NCI-H1048 (cell line): ENCODE results near the gene SLC1A2.

Source experiments
- DNase-seq: peaks from one replicate; lab custom pipeline; 2025; lab: John Stamatoyannopoulos, UW

The SLC1A2 gene

DNA sequence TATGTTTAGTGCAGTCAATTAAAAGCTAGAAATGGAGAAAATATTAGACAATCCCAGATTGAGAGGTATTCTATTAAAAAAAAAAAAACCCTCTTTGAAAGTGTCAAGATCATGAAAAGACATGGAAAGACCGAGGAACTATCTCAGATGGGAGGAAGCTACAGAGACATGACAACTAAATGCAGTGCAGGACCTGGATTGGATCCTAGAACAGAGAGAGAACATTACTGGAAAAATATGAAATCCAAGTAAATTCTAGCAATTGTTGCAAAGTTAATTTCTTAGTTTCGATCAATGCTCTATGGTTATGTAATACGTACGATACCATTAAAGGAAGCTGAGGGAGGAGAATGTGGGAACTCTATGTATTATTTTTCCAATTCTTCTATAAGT, 43.2 kb downstream of the SLC1A2 start:
- DNase-seq: no peak

GRCh38 chr11:35375332-35376117, 43.8 kb downstream of the SLC1A2 start:
- no peak for DNase-seq

- no peak for DNase-seq
Observed at GRCh38 chr11:35373284-35373933, 45.9 kb downstream of the SLC1A2 start.

DNA sequence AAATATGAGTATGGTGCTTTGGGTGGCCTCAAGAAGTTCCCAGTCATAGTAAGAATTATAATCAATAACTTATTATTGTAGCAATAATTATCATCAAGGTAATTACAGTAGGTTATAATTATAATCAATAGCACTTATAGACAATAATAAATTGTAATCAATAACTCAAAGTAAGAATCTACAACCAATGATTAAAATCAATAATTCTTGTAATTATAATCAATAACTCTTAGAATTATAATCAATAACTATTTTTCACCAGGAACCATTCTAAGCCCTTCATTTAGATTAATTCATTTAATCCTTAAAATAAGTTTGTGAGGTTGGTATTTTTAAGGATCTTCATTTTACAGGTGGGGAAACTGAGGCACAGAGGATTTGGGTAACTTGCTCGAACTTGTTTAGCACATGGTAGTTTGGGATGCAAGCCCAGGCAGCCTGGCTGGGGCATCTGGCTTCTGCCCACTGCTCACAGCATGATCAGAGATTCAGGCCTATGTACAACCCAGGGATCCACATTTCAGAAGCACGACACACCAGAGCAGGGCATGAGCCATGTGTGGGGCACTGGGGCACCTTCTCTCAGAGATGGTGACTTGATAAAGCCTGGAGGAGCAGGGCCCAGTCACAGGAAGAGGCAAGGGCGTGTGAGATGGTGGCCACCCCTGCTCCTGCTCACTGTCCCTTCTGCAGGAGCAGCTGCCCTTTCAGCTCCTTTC, 46.6 kb downstream of the SLC1A2 start:
- no peak for DNase-seq

GRCh38 chr11:35367491-35367890, 51.9 kb downstream of the SLC1A2 start:
- no peak for DNase-seq

DNA sequence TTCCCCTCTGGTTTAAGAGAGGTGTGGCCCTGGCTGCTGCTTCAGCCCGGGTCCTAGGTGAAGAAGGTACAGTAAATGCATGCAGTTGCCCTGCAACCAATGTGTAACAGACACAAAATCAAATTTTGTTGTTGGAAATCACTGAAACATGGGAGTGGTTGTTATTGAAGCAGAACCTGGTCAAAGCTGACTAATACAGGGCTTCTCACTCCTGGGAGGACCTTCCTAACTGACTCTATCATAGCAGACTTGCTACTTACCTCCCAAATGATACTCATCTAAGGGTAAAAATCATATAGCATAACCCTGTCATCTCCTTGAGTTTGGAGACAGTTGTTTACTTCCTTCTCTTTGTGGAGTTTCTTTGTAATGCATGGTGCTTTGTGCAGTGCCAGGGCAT, 52.6 kb downstream of the SLC1A2 start:
- no peak for DNase-seq

DNA sequence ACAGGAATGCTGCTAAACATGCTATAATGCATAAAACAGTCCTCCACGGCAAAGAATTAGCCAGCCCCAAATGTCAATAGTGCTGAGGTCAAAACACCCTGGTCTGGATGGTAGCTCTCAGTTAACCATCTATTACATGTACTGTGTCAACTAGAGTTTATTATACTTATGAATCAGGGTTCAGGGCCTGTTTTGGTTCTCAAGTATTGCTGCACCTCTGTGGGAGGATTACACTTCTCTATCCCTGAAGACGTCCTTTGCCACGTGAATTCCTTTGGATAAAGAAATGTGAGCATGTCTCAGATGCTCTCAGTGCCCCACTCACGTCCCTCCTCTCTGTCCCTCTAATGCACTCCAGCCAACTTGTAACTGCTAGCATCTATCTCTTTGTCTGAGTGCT, 53.4 kb downstream of the SLC1A2 start:
- no peak for DNase-seq

DNA sequence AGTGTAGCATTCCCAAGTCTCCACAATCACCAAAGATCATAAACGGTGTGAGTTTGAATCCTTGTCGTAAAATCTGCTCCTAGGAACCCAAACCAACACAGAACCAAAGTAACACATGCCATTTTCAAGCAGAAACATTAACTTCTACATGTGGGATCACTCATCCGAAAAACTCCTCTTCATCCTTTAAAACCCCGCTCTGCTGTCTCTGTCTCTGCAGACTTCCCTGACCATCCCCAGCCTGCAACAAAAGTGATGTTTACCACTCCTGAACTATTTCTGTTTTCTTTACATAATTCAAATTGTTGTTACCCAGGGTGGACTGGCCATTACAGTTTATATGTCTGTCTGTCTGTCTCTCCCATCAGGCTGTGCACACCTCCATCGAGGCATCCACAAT, 54.0 kb downstream of the SLC1A2 start:
- DNase-seq: no peak

DNA sequence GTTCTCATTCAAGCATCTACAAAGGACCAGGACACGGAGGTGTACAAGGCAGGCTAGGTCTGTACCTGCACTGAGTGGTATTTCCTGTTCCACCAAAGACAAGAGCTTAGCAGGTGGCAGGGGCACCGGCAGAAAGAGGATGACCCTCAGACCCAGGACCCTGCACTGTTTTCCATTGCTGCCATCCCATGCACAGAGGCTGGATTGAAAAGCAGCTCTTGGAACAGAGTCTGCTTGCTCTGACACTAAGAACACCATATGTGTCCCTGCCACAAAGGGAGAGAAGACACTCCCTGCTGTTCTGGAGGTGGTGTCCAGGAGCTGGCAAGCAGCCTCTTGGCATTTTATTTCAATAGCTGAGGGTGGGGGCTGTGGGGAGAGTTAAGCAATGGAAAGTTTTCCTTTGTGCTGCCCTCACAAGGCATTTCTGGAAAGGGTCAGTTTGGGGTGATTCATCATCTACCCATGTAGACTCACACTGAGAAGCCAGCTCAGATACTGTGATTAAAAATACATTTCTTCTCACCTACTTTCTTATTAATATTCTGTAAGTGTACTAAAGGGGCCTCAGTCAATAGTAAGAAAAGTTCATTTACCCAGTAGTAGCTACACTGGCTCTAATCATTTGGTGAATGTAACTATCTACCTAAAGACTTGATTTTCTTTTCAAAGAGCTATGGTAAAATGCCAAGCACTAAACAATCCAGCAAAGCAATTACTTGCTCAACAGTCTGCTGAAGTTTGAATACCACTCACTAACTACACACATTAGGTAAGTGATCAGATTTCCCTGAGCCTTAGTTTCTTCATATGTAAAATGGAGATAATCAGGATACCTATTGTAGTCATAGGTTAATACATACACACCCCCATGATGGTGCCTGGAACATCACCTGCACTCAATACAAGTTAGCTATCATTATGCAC, 55.2 kb downstream of the SLC1A2 start:
- DNase-seq: no peak

GRCh38 chr11:35363246-35363801, 56.0 kb downstream of the SLC1A2 start:
- no peak for DNase-seq

DNA sequence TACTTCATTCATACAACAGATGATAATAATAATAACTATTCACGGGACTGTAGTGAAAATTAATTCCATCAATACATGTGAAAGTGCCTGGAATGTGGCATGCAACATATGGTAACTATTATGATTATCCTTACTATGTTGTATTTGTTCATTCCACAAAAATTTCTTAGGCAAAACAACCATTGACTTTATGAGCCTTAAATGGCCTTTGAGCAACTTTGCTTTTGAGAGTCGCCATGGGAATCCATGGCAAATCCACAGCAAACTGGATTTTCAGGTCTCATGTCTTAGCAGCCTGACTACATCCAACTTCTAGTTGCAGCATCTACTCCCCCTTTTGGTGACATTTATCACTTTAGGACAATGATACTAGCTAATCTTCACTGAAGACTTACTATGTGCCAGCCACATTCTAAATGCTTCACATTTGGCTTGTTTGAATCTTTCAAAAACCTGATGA, 56.8 kb downstream of the SLC1A2 start:
- peak; percentile 57 for DNase-seq

GRCh38 chr11:35360055-35360530, 59.3 kb downstream of the SLC1A2 start:
- no peak for DNase-seq

GRCh38 chr11:35359321-35360054, 59.9 kb downstream of the SLC1A2 start:
- DNase-seq: no peak

DNA sequence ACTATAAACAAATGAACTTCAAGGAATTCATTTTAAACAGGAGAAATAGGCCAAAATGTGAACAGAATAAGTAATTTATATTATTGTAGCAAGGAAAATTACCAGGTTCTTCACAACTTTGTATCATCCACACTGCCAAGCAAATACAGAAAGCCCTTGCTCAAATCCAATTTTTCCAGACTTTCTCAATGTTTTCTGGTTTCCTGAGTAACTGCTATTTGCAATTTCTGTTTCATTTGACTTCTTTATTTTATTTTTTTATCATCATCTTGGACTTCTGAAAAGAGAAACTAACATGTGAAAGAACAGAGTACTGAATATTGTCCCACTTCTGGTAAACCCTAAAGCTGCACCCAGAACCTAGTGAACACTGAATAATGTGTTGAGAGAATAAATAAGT, 61.0 kb downstream of the SLC1A2 start:
- DNase-seq: no peak

DNA sequence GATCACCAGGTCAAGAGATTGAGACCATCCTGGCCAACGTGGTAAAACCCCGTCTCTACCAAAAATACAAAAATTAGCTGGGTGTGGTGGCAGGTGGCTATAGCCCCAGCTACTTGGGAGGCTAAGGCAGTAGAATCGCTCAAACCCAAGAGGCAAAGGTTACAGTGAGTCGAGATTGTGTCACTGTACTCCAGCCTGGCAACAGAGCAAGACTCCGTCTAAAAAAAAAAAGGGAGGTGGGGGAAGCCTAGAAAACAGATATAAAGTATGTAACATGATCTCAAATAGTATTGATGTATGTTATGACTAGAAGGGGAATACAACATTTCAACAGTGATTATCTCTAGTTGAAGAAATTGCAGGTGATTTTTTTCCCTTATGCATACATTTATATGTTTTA, 61.4 kb downstream of the SLC1A2 start:
- no peak for DNase-seq

DNA sequence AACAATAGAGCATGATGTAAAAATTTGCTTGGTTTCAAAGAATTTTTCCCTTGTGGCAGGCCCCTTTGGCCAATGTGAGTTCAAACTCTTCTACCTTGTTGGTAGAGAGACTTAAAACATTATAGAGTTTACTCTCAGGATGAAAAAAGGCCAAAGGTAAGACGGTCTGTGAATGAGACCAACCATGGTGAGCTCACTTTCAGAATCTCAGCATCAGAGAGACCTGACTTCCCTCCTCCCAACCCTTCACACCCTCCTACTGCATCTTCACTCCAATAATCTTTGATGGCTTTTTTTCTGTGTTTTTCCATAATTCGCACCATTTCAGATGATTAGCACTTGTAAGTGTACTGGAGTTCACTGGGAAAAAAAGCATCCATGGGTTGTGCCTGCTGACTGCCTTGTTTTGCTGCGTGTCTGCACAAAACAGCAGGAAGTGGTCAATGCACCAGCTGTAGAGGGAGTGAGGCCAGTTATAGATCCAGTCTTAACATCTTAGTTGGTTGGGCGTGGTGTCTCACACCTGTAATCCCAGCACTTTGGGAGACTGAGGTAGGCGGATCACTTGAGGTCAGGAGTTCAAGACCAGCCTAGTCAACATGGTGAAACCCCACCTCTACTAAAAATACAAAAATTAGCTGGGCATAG, 64.1 kb downstream of the SLC1A2 start:
- DNase-seq: no peak

DNA sequence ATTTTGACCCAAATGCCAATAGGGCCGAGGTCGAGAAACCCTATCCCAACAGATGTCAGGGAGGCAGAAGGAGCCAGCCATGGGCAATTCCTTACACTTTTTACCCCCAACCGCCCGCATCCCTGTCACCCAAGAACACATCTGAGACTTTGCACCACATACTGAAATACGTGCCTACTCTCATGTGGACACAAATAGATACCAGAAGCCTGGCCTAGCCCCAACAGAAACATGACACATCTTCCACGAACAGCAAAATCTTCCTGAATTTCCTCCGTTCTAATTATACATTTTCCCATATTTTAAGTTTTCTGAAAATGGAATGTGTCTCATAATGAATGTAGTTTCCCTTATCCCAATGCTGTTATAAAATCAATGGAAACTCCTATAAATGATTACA, 64.7 kb downstream of the SLC1A2 start:
- DNase-seq: no peak

GRCh38 chr11:35352077-35352888, 67.1 kb downstream of the SLC1A2 start:
- no peak for DNase-seq

- no peak for DNase-seq
Observed at GRCh38 chr11:35349897-35350296, 69.5 kb downstream of the SLC1A2 start.
